ENCODE results near the gene ACP4.
"Not testable (repeated sequence)": the region's sequence is repeated elsewhere in the genome, so short reads cannot be mapped to it uniquely, and the experiment has no call there.

ACP4 gene, protein sequence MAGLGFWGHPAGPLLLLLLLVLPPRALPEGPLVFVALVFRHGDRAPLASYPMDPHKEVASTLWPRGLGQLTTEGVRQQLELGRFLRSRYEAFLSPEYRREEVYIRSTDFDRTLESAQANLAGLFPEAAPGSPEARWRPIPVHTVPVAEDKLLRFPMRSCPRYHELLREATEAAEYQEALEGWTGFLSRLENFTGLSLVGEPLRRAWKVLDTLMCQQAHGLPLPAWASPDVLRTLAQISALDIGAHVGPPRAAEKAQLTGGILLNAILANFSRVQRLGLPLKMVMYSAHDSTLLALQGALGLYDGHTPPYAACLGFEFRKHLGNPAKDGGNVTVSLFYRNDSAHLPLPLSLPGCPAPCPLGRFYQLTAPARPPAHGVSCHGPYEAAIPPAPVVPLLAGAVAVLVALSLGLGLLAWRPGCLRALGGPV

DNA sequence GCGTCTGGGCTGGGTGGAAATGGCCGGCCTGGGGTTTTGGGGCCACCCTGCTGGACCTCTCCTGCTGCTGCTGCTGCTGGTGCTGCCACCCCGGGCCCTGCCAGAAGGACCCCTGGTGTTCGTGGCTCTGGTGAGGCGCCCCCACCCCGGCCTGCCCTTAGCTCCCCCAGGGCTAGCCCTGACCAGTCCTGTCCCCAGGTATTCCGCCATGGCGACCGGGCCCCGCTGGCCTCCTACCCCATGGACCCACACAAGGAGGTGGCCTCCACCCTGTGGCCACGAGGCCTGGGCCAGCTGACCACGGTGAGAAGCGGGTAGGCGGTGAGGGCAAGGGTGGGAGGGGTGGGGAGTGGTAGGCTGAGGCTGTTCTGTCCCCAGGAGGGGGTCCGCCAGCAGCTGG, at the start of gene ACP4:
TSS of gene ACP4 (plus strand) at position 20 of the 400 bp plus-strand sequence. CDS start at position 20, 0 bp downstream.
- no peak for DNase-seq (ENCODE audit: low spot score)

DNA sequence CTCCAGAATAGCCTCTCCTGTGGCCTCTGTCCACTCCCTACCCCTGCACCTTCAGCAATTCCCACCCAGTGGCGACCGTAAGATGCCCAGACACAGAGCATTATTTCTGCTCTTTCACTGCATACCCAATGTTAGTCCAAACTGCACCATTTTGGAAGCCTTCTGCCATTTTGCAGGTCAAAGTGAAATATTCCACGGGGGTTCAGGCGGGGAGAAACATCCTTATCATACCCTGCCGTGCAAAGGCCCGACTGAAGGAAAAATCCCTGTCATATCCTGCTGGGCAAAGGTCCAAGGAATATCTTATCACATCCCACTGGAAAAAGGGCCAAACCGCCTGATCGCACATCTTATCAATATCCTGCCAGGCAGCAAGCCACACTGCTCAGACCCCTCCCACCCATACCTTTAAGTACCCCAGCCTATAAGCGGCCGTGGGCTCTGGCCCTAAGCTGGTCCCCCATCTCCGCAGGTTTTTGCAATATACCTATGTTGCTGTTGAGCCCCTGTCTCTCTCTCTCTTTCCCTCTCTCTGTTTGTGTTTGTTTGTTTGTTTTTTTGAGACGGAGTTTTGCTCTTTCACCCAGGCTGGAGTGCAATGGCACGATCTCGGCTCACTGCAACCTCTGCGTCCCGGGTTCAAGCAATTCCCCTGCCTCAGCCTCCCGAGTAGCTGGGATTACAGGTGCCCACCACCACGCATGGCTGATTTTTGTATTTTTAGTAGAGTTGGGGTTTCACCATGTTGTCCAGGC, 48.9 kb upstream of the ACP4 start:
- DNase-seq (ENCODE audit: low spot score): no peak

DNA sequence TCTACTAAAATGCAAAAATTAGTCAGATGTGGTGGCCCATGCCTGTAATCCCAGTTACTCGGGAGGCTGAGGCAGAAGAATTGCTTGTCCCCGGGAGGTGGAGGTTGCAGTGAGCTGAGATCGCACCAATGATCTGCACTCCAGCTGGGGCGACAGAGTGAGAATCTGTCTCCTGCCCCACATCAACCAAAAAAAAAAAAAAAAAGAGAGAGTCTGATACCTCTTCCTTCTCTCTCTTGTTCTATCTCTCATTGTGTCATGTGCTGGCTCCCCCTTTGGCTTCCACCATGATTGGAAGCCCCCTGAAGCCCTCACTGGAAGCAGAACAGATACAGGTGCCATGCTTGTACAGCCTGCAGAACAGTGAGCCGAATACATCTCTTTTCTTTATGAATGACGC, 46.7 kb upstream of the ACP4 start:
- no peak for DNase-seq (ENCODE audit: low spot score)

DNA sequence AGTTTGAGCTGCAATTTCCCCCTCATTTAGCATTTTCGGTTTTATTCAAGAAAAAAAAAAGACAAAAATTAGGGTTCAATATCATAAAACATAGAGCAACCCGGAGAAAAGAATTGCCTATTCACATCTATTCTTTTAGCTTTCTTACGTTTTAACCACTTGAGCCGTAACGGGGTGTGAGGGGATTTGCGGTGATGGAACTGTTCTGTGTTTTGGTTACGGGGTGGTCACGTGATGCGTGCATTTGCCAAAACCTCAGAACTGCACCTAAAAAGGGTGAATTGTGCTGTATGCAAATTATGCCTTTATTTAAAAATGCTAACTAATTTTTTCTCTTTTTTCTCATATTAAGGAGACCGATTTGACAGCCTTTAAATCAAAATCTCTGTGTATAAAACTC, 45.0 kb upstream of the ACP4 start:
- DNase-seq (ENCODE audit: low spot score): no peak

DNA sequence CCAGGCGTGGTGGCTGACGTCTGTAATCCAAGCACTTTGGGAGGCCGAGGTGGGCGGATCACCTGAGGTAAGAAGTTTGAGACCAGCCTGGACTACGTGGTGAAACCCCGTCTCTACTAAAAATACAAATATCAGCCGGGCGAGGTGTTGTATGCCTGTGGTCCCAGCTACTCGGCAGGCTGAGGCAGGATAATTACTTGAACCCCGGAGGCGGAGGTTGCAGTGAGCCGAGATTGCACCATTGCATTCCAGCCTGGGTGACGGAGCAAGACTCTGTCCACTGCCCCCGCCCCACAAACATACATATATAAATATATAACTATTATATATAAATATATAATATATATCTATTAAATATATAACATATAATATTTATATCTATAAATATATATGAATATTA, 43.1 kb upstream of the ACP4 start:
- not testable (repeated sequence) for DNase-seq (ENCODE audit: low spot score)

DNA sequence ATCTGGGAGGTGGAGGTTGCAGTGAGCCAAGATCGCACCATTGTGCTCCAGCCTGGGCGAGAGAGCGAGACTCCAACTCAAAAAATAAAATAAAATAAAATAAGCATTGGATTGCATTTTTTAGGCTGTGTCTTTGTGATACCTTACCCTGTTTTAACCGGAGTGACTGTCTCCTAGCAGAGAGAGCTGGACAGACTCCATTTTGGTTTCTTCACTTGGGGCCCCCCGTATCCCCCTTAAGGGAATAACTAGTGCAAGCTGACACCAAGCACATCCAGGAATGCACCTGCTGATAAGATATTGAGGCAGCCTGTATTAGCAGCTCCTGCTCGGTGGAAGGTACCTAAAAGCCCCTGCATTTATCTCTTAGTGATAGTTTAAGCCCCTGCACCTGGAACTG, 40.7 kb upstream of the ACP4 start:
- no peak for DNase-seq (ENCODE audit: low spot score)

DNA sequence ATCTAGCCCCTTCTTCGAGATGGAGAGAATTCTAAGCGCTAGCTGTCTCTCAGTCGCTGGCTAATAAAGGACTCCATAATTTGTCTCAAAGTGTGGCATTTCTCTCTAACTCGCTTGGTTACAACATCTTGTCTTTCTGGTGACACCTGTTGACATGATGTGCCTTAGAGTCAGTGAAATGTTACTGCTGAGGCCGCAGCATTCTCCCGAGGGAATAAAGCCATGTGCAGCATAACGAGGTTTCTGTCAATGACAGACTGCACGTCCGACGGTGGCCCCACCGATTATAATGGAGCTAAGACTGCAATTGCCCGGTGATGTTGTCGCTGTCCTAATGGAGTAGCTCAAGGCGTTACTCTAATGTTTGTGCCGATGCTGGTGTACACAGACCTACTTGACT, 40.2 kb upstream of the ACP4 start:
- DNase-seq (ENCODE audit: low spot score): no peak

DNA sequence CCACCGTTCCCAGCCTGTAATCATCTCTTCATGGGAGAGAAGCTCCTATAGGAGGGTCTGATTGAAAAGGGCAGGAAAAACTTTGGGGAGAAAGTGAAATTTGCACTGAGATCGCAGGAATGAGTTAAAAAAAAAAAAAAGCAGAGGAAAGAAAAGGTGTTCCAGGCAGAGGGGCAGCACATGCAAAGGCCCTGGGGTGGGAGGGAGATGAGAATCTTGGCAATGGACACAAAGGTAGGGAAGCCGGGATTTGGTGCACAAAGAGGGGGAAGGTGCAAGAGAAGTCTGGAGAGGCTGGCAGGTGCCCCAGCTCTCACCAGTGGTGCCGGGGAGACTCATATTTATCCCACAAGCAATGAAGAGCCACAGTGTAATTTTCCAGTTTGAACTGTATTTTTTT, 36.3 kb upstream of the ACP4 start:
- no peak for DNase-seq (ENCODE audit: low spot score)

DNA sequence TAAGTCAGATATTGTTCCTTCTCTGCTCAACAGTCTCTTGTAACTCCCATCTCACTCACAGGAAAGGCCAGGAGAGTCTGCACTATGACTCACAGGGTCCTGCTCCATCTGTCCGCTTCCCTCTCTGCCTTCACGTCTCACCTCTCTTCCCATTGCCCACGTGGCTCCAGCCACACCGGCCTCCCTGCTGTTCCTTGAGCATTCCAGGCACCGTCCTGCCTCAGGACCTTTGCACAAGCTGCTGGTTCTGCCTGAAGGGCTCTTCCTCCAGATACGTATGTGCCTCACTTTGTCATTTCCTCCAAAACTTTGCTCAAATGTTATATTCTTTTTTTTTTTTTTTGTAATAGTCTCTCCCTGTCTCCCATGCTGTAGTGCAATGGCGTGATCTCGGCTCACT, 34.0 kb upstream of the ACP4 start:
- DNase-seq (ENCODE audit: low spot score): not testable (repeated sequence)

DNA sequence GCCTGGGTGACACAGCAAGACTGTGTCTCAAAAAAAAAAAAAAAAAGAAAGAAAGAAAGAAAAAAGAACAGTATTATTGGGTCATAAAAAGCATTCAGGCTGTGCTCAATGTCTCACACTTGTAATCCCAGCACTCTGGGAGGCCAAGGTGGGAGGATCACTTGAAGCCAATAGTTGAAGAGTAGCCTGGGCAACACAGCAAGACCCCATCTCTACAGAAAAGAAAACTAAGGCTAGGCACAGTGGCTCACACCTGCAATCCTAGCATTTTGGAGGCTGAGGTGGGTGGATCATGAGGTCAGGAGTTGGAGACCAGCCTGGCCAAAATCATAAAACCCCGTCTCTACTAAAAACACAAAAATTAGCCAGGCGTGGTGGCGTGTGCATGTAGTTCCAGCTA, 32.6 kb upstream of the ACP4 start:
- not testable (repeated sequence) for DNase-seq (ENCODE audit: low spot score)

DNA sequence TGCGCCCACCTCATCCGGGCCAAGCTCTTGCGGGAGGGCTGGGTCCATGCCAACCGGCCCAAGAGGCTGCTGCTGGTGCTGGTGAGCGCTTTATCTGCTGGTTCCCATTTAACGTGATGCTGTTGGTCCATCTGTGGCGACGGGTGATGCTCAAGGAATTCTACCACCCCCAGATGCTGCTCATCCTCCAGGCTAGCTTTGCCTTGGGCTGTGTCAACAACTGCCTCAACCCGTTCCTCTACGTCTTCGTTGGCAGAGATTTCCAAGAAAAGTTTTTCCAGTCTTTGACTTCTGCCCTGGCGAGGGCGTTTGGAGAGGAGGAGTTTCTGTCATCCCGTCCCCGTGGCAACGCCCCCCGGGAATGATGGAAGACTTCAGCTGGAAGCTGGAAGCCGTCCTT, 31.1 kb upstream of the ACP4 start:
- DNase-seq (ENCODE audit: low spot score): not testable (repeated sequence)

DNA sequence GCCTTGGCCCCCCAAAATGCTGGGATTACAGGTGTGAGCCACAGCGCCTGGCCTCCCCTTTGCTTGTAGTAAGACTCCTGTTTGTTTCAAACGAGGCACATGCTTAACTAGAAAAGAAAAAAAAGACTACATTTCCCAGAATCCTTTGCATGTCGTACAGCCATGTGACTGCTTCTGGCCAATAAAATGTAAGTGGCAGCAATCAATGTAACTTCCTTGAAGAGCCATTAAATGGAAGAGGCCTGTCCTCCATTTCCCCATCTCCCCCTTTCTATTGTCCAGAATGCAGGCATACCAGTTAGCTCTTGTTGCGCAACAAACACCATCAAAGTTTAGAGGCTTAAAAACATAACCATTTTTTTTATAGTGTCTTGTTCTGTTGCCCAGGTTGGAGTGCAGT, 30.3 kb upstream of the ACP4 start:
- no peak for DNase-seq (ENCODE audit: low spot score)

DNA sequence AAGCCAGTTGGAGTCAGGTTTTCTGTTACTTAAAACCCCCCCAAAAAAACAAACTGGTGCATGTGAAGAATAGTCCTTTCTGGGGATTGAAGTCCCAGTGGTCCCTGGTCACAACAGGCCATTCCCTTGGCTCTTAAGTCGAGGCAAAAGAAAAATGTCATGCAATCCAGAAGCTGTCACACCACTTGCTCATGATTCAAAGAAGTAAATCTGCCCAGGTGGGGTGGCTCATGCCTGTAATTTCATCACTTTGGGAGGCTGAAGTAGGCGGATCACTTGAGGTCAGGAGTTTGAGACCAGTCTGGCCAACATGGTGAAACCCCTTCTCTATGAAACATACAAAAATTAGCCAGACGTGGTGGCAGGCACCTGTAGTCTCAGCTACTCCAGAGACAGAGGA, 28.7 kb upstream of the ACP4 start:
- not testable (repeated sequence) for DNase-seq (ENCODE audit: low spot score)

DNA sequence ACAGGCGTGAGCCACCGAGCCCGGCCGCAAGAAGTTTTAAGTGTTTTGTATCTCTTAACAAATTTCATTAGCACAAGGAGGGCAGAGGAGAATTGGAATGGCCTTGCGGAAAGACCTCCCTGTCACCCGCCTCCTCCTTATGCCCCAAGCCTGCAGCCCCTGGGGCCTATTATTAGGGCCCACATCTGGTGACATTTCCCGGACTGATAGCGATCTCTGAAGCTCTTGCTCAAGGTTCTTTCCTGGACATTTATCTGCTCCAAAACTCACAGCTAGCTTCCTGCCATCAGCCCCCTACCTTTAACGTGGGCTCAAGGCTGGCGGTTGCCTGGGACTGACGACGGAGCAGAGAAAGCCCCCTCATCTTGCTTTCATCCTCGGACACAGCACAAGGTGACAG, 26.7 kb upstream of the ACP4 start:
- not testable (repeated sequence) for DNase-seq (ENCODE audit: low spot score)

DNA sequence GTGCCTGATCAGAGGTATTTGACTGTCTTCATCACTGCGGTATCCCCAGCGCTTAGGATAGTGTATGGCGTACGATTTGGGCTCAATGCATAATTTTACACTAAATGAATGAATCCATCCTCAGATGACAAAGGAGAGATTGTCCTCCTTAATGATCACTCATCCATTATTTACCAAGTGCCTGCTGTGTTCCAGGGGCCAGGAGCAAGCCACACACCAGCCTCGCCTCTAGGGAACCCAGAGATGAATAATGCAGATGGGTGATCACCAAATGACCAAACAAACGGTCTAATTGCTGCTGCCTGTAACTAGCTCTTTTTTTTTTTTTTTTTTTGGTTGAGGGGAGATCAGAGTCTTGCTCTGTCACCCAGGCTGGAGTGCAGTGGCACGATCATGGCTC, 25.8 kb upstream of the ACP4 start:
- DNase-seq (ENCODE audit: low spot score): no peak

DNA sequence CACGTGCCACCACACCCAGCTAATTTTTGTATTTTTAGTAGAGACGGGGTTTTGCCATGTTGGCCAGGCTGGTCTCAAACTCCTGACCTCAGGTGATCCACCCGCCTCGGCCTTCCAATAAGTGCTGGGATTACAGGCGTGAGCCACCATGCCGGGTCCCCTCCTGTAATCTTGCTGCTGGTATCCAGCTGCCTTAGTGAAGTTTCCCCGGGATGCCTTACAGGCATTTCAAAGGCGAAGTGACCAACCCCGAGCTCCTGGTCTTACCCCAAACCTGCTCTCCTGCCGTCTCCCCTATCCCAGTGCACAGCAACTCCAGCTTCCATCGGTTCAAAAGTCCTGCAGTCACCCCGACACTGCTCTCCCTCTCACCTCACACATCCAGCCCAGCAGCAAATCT, 23.5 kb upstream of the ACP4 start:
- not testable (repeated sequence) for DNase-seq (ENCODE audit: low spot score)

DNA sequence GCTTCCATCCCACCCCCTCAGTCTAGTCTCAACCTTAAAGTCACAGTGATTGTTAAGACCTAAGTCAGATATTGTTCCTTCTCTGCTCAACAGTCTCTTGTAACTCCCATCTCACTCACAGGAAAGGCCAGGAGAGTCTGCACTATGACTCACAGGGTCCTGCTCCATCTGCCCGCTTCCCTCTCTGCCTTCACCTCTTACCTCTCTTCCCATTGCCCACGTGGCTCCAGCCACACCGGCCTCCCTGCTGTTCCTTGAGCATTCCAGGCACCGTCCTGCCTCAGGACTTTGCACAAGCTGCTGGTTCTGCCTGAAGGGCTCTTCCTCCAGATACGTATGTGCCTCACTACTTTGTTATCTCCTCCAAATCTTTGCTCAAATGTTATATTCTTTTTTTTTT, 23.0 kb upstream of the ACP4 start:
- DNase-seq (ENCODE audit: low spot score): peak; percentile 44

DNA sequence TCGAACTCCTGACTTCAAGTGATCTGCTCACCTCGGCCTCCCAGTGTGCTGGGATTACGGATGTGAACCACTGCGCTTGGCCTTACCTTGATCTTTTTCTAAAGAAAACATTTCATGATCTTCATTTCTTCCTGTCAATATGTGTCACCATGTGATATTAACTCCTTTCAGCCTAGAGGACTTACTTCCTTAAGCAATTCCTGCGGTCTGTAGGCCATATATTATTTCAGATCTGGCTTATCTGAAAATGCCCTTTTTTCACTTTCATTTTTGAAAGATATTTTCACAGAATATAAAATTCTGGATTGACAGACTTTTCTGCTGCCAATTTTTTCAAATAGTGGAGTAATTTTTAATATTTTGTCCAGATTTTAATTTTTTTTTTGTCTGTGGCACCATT, 21.9 kb upstream of the ACP4 start:
- DNase-seq (ENCODE audit: low spot score): no peak

DNA sequence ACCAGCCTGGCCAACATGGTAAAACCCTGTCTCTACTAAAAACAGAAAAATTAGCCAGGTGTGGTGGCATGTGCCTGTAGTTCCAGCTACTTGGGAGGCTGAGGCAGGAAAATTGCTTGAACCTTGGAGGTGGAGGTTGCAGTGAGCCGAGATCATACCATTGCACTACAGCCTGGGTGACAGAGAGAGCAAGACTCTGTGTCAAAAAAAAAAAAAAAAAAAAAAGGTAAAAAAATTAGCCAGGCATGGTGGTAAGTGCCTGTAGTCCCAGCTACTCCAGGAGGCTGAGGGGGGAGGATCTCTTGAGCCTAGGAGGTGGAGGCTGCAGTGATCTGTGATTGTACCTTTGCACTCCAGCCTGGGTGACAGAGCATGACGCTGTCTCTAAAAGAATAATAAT, 20.1 kb upstream of the ACP4 start, which contains the start of gene GPR32:
TSS of gene GPR32 (plus strand) at position 301 of the 400 bp plus-strand sequence. CDS start 137 bp downstream, outside the sequence.
- DNase-seq (ENCODE audit: low spot score): not testable (repeated sequence)

DNA sequence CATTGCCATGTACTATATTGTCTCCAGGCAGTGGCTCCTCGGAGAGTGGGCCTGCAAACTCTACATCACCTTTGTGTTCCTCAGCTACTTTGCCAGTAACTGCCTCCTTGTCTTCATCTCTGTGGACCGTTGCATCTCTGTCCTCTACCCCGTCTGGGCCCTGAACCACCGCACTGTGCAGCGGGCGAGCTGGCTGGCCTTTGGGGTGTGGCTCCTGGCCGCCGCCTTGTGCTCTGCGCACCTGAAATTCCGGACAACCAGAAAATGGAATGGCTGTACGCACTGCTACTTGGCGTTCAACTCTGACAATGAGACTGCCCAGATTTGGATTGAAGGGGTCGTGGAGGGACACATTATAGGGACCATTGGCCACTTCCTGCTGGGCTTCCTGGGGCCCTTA, 19.3 kb upstream of the ACP4 start:
- no peak for DNase-seq (ENCODE audit: low spot score)

DNA sequence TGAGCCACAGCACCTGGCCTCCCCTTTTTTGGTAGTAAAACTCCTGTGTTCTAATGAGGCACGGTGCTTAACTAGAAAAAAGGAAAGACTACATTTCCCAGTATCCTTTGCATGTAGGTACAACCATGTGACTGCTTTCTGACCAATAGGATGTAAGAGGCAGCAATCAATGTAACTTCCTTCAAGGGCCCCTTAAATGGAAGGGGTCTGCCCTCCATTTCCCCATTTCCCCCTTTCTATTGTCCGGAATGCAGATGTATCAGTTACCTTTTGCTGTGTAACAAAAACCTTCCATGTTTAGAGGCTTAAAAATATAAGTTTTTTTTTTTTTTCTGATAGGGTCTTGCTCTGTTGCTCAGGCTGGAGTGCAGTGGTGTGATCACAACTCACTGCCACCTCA, 17.7 kb upstream of the ACP4 start:
- DNase-seq (ENCODE audit: low spot score): no peak

DNA sequence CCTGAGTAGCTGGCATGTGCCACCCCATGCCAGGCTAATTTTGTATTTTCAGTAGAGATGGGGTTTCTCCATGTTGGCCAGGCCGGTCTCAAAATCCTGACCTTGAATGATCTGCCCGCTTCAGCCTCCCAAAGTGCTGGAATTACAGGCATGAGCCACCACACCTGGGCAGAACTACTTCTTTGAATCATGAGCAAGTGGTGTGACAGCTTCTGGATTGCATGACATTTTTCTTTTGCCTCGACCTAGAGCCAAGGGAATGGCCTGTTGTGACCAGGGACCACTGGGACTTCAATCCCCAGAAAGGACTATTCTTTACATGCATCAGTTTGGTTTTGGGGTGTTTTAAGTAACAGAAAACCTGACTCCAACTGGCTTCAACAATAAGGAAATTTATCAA, 17.3 kb upstream of the ACP4 start:
- DNase-seq (ENCODE audit: low spot score): not testable (repeated sequence)

DNA sequence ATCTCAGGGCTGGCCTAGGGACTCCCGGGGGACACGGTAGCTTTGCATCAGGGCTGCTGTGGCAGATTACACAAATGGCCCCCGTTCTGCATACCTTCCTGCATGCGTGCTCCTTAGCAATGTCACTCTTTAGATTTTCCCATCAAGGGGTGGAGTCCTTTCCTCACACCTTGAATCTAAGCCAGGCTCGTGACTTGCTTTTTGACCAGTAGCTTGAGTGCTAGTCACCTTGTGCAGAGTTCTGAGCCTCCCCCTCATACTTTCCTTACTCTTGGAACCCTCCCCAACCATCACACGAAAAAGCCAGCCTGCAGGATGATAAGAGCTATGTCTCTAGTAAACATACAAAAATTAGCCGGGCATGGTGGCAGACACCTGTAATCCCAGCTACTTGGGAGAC, 16.8 kb upstream of the ACP4 start:
- DNase-seq (ENCODE audit: low spot score): not testable (repeated sequence)
